GM18907 (cell line): Measurements from ENCODE around the gene SPACA4.

ENCODE experiments used
- ATAC-seq: cut with Tn5 transposase; IDR thresholded peaks from one replicate; pipeline ENCODE4 v1.9.1; 2021; ENCODE audit warnings: mild to moderate bottlenecking, moderate library complexity; ENCODE audit not compliant: unreplicated experiment

The SPACA4 gene

DNA sequence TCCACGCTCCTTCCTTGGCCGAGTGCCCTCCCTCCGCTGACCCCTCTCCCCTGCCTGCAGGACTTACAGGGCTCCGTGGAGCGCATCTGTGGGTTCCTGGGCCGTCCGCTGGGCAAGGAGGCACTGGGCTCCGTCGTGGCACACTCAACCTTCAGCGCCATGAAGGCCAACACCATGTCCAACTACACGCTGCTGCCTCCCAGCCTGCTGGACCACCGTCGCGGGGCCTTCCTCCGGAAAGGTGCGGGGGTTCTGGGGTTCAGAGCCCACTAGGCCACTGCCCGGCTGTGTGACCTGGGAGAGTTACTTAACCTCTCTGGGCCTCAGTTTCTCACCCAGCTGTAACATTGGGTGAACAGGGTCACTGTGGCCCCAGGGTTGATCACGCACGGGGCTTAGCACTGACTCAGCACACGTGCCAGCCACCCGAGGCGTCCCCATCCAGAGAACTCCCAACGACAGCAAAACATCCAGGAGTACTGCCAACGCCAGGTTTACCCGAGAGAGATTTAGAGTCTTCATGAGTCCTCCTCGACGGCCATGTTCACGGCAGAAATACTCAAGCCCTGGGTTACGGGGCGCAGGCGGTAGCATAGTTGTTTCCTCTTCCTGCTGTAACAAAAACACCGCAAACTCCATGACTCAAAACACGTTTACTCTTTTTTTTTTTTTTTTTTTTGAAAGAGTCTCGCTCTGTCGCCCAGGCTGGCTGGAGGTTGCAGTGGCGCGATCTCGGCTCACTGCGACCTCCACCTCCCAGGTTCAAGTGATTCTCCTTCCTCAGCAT, 9.7 kb upstream of the SPACA4 start:
- ATAC-seq: no peak

DNA sequence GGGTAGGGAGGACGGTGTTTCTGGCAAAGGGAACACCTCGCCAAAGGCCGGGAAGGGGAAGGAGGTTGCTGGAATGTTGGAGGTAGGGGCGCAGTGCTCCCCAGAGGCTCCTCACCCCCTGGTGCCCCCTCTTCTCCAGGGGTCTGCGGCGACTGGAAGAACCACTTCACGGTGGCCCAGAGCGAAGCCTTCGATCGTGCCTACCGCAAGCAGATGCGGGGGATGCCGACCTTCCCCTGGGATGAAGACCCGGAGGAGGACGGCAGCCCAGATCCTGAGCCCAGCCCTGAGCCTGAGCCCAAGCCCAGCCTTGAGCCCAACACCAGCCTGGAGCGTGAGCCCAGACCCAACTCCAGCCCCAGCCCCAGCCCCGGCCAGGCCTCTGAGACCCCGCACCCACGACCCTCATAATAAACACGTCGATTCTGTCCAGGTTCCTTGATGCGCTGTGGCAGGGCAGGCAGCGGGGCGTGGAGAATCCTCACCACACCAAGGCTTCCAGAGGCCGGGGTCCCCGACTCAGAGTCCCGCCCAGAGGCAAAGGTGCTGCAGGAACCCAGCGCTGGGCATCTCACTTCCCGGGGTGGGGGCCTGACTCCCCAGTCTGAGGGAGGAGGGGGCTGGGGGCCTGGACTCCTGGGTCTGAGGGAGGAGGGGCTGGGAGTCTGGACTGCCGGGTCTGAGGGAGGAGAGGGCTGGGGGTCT, 7.4 kb upstream of the SPACA4 start:
- no peak for ATAC-seq

DNA sequence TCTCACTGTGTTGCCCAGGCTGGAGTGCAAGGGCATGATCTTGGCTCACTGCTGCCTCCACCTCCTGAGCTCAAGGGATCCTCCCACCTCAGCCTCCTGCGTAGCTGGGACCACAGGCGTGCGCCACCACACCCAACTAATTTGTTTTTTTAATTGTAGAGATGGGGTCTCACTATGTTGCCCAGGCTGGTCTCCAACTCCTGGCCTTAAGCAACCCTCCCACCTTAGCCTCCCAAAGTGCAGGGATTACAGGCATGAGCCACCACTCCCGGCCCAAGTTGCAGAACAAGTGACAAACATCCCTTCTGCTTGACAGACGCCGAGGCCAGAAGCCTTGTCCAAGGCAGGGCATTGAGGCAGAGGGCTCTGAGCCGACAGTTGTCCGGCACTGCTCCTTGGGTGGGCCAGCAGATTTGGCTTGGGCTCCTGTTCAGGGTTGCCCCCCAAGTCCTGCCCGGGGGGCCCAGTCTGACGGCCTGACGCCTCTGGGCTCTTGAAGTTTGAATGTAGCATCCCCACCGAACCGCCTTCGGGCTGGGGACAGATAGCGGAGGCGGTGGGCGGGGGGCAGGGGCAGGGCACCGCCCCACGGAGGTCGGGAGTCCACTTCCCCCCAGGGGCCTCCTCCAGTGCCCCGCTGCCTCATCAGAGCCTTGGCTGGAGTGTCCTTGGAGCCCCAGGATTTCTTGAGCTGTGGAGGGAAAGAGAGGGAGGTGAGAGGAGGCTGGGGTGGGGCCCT, 5.7 kb upstream of the SPACA4 start:
- ATAC-seq: no peak

DNA sequence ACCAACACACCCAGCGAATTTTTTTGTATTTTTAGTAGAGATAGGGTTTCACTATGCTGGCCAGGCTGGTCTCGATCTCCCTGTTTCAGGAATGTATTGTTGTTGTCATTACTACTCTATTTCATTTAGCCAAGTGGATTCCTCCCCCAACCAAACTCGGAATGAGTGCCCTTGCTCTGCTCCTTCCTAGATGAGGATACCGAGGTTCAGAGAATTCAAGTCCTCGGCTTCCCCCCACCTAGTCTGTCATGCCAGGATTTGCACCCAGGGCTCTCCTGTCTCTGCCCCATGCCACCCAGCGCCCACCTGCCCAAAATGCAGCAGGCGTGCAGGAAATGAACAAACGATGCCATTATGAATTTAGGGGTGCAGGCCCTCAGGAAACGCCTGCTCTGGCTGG, 3.5 kb upstream of the SPACA4 start:
- ATAC-seq: no peak

DNA sequence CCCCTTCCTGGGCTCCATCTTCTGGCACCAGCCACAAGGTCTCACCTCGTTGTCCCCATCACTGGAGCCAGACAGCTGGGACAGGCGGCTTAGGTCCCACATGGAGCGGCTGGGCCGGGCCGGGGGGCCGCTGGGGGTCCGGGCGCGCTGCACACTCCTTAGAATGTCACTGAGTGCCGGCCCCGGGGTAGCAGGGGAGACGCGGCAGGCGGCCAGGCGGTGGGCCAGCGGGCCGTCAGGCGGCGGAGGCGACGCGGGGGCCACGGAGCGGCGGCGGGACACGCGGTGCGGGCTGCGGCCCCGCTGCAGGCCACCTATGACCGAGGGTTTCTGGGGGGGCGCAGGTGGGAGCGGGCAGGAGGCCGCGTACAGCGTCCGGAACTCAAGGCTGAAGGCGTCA, 3.1 kb upstream of the SPACA4 start:
- ATAC-seq: no peak

DNA sequence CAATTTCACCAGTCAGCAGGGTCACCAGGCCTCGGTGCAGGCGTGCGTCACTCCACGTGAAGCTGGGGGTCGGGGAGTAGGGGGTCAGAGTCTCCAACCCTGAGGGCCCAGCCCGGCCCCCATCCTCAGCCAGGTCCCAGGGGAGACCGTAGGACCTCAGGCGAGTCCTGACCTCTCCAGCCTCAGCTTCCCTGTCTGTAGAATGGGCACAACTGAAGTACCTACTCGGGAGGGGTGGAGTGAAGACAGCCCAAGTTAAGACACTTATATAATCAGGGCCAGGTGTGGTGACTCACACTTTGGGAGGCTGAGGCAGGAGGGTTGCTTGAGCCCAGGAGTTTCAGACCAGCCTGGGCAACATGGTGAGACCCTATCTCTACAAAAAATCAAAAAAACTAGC, 2.7 kb upstream of the SPACA4 start:
- no peak for ATAC-seq

DNA sequence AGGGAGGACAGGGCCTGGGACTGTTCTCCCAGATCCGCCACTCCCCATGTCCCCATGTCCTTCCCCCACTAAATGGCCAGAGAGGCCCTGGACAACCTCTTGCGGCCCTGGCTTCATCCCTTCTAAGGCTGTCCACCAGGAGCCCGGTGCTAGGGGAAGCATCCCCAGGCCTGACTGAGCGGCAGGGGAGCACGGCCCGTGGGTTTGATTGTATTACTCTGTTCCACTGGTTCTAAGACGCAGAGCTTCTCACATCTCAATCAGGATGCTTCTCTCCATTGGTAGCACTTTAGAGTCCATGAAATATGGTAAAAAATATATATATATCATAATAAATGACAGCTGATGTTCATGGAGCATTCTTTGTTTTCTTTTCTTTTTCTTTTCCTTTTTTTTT, 815 bp downstream of the SPACA4 start:
- ATAC-seq: no peak

DNA sequence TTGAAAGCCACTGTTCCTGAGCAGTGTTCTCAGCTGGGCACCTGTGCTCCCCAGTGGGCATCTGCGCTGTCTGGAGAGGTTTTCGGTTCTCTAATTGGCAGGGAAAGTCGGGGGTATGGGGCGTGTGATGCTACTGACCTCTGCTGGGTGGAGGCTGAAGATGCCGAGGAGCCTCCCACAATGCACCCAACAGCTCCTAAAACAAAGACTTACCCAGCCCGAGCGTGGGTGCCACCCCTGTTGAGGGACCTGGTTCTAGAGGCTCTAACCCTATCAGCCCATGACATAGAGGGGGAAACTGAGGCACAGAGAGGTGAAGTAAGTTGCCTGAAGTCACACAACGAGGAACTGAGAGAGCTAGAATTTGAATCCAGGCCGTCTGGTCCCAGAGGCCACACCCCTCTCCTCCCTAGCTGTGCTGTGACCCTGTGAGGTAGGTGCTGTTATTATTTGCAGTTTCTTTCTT, 2.3 kb downstream of the SPACA4 start:
- ATAC-seq: peak; percentile 51

DNA sequence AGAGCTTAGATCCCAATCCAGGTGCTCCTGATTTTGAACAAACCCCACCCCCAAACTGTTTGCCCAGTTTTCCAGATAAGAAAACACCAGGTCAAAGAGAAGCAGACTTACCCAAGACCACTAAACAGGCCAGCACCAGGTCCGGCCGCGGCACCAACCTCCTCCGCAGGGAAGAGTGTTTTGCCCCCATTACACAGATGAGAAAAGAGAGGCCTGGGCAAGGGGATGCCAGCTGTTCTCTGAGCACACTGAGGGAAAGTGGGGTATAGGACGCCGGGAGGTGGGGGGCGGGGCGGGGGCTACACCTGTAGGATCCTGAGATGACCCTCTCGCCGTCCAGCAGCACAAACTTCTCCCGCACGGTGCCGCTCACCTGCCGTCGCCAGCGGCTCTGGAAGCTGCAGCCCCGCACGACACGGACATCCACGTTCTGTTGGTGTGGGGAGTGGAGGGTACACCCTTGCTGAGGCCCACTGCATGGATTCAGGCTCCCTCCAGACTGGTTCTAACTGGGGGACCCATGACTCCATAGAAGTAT, 3.1 kb downstream of the SPACA4 start:
- no peak for ATAC-seq

DNA sequence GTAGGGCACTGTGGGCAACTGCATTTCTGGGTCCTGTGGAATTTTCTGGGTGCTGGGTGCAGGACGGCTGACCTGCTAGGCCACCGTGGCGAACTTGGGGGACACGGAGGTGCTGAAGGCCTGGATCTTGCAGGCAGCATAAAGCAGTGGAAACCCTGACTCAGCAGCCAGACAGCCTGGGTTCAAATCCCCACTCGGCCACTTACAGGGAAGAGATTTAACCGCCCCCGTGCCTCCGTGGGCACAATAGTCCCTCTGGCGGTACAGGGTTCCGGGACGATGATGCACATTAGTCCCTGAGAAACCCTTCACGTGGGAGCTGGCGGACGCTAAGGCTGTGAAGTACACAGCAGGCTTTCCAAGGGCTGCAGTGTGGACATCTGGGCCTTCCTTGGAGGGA, 5.3 kb downstream of the SPACA4 start:
- ATAC-seq: no peak

DNA sequence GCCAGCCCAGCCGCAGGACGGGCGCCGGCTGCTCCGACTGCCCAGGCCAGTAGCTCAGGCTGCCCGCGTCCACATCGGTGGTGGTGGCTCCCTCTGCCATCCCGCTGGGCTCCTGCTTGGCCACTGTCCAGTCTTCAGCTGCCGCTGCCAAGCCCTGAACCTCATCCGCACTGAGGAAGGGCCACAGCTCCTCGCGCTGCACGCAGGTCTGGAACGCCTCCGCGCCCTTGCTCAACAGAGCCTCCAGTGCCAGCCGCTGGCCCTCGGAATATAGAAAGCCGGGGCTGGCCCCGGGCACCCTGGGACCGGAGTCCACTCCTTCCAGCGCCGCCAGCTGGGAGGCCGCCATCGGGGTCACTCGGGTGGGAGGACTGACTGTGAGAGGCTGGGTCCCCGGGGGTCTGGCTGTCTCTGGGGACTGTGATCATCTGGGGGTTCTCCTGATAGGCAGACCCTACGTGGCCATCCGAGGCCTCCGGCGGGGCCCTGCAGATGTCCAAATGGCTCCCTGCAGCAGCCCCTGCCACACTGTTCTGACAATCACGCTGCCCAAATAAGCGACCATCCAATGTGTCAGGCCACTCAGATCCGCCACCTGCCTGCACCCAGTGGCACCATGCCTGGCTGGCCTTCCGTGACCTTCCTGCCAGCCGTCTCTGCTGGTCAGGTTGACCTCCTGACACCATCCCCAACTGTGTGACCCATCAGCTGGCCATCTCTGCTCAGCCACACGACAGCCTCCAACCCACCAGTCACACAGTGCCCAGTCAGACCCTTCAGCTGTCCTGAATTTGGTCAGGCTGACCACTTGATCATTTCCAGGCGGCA, 6.7 kb downstream of the SPACA4 start:
- ATAC-seq: no peak

DNA sequence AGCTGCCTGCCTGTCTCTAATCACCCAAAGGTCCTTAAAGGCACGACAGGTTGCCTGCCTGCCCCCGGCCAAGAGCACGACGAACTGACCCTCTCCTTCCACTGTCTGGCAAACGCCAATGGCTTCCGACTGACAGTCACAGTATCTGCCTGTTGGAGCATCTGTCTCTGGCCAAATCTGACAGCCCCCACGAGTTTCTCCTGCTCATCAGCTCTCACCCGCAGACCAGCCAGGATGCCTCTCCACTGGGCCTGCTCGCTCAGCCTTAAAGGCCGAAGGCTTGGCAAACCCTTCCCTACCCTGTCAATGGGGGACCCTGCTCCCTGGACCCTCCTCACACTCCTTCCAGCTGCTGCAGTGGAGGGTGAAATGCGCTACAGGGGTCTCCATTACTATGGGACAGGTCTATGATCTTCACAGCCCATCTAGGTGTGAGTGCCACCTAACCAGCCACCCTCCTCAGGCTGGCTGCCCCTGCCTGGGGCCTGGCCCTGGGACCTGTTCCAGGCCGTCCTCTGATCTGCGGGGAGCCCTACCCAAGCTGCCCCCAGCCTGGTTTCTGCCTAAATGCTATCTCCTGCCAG, 7.4 kb downstream of the SPACA4 start:
- ATAC-seq: no peak

DNA sequence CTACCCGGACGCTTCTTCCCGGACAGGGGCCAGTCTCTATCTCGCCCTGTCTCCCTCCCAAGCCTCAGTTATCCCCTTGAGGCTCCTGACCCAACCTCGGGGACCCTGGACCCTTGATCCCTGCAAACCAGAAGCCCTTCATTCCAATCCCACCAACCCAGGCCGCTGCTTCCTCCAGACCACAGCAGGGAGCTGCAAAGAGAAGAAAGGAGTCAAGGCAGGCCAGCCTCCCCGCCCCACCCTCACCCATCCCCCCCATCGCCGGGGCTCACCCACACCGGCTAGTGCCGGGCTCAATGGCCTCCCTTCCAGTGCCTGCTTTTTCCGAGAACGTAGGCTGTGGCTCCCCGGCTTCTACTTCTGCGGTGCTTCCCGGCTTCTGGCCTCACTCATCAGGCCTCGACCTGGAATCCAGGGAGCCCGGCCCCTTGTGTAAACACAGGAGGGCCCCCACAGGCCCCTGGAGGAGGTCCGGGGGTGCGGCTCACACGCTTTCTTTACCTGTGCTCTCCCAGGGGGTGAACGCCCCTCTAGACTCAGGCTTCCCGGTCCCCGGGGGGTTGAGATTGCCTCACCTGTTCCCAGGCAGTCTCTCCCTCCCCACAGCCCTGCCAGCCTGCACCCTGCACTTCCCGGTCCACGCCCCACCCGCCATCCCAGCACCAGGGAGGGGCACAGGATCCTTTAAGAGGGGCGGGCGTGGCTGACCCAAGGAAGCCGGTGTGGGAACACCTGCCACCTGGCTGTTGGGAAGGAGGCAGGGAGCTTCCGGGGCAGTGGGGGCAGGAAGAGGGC, 8.1 kb downstream of the SPACA4 start, which contains the start of gene FAM83E:
TSS of gene FAM83E (minus strand) at position 641 of the 795 bp plus-strand sequence. CDS start 1,704 bp downstream, outside the sequence.
- no peak for ATAC-seq

DNA sequence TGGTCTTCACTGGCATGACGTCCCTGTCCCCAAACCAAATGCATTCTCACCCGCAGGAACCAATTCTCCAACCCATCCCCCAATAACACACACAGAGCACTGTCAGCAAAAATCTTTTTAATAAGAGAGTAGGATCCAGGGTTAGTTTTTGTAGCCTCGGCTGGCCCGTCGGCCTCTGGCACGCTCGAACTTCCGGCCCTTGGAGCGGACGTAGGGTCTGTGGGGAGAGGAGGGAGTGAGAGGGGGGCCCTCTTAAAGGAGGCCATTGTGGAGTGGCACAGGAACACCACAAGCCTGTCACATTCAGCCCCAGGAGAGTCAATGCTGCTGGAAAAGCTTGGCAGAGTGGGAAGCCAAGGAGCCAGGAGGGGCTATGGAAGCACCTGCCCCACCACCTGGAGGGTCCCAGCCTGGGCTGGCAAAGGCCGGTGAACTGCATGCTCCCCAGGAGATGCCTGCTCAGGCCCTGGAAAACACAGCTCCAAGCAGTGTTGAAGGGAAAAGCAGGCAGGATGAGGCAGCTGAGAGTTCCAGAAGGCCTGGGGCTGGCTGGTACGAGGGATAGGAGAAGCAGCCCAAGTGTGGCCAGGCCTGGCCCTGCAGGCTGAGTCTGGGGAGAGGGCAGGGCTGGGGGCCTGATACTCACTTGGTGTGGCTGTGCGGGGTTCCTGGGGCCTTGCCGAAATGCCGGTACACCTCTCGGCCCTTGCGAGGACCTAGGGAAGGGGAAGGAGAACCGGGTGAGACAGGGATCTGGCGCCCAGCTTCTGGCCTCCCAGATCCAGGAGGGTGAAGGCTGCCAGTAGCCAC, 8.9 kb downstream of the SPACA4 start:
- ATAC-seq: no peak

DNA sequence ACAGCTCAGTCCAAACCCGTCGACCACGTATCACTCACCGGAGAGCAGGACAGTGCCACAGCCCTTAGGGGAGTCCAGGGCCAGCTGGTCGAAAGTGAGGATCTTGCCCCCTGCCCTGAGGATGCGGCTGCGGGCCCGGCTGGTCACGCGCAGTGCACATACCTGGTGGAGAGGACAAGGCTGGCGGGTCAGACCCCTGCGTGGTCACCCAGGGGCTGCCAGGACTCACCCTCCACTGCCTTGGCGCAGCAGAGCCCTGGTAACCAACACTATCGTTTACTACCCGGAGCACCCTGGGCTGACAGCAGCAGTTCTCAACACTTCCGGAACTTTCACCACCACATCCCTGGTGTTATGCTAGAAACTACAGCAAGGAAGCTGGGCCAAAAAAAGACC, 9.5 kb downstream of the SPACA4 start:
- no peak for ATAC-seq

DNA sequence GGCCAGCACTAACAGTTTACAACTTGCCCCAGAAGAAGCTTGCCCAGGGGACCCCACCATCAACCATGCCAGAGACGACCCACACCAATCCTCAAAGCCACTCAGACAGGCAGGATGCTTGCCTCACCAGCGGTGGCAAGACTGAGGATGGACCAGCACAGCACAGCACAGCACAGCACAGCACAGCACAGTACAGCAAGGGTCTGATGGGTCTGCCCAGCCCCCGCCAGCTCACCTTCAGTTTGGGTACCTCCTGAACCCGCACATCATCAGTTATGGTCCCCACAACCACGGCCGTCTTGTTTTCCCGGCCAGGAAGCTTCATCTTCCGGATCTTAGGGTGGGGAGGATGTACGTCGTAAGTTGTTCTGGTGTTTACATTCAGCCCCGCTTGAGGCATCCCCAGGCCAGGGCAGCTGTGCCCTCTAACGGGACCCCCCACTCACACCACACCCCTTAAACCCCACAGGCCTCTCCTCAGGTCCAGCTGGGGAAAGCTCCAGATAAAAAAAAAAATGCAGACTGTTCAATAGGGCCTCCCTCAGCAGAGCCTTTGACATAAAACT, 10.0 kb downstream of the SPACA4 start:
- no peak for ATAC-seq

DNA sequence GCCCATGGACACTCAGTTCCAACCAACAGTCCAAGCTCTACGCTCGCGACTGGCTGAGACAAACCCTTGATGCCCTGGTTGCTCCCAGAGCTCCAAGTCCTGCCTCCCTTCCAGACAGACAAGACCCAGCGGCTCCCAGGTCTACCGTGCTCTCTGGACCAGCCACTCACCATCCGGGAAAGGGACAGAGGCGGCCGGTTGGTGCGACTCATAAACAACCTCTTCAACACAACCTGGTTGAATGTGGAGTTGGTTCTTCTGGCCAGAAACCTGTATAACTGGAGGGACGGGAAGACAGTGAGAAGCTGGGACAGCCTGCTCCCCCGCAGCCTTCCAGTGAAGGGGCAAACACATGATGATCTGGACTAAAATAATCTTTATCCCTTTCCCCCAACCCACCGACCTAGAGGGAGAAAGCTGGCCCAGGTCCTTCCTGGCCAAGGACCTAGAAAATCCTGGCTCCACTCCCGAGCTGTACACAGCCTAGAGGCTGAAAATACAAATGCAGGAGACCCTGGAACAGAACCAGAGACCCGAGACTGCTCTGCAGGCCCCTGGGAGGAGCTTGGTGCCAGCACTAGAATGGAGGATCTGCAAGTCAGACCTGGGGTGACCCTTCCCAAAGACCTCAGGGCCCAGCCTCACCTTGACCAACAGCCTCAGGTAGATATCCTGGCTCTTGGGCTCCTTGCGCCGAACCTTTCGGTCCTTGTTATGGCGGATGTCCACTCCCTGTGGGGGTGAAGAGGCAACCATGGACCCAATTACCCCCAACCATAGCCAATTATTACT, 10.8 kb downstream of the SPACA4 start:
- no peak for ATAC-seq
